ENCODE results near the gene MATN1. TPM values are rescaled to one million over a fixed set of nuclear protein-coding genes. Genes with fewer than 3 reads are reported as not detected.

Gene MATN1
- total and polyA plus RNA-seq, 2 experiments from 2014 or later = 0.32 TPM; not detected in 1

GRCh38 chr1:30752651-30752908 lies 29.2 kb upstream of the MATN1 start:
- Histone ChIP-seq H3K27me3 (replicated peaks; ENCODE audit: insufficient read depth) (no peaks in the 10 kb centered on the region), H3K9ac (no peak overlapping the region), H3K4me1 (ENCODE audit: insufficient read depth) (peaks cover 15% of the 10 kb centered on the region), H3K4me3 (no peak overlapping the region), H3K36me3 (ENCODE audit: low read depth) (no peaks in the 10 kb centered on the region), H3K4me2 (ENCODE audit: unreplicated experiment) (no peak overlapping the region), H3K27ac (no peak overlapping the region), H3K79me2 (ENCODE audit: insufficient read depth) (no peaks in the 10 kb centered on the region), H3K9me2 (ENCODE audit: insufficient read depth) (no peaks in the 10 kb centered on the region), H4K20me1 (ENCODE audit: insufficient read depth) (no peaks in the 10 kb centered on the region), H3F3A (ENCODE audit: insufficient read depth) (peaks cover 16% of the 10 kb centered on the region), H3K9me3 (ENCODE audit: low read depth) (no peaks in the 10 kb centered on the region), H2AFZ (no peak overlapping the region)
- TF ChIP-seq EZH2phosphoT487 (IDR thresholded peaks at IDR 0.05; ENCODE audit: insufficient read depth, low read depth) (no peak), EZH2 (IDR thresholded peaks at IDR 0.05; ENCODE audit: insufficient read depth, poor library complexity, severe bottlenecking) (no peak)
- 59% methylated on average over 9 of the region's 9 CpGs for WGBS, 2 experiments (ENCODE audit: low coverage in 1 of 2, low lambda C conversion rate in 2 of 2, missing lambda C conversion rate in 2 of 2)
- in situ Hi-C loops (cut with MboI) = no loop called here
- DNase-seq = no peak

DNA sequence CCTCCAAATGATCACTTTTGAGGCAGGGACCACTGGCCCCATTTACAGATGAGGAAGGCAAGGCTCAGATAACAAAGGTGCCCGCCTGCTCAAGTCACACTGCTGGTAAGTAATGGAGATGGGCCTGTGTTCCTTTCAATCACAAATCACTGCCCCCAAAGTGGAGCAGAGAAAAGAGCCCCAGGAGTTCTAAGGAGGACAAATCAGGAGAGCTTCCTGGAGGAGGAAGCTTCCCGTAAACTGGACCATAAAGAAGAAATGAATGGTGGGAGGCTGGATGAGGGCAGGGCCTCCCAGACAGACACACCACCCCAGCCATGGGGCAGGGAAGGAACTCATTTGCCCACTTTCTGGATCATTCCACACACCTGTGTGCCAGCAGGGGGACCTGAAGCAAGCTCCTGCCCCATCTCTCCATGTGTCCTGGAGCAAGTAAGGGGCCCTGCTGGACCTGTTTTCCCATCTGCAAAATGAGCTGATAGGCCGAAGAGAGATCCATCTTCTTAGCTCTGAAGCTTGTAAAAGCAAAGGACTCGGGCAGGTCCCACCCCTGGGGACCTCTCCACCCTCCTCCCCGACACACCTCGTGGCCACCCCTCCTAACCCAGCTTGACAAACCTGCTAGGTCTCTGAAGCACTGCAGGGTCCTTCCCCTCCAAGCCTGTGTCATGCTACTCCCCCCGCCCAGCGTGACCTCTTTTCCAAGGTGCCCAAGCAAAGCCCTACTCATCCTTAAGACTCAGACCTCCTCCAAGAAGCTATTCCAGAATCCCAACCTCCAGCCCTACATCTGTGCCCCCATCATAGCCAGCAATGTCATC lies 28.7 kb upstream of the MATN1 start:
- Histone ChIP-seq H3K9me2 (ENCODE audit: insufficient read depth) (no peaks in the 10 kb centered on the region), H3K4me1 (ENCODE audit: insufficient read depth) (peaks cover 14% of the 10 kb centered on the region), H3K9ac (no peak overlapping the region), H3K79me2 (ENCODE audit: insufficient read depth) (no peaks in the 10 kb centered on the region), H2AFZ (no peak overlapping the region), H3F3A (ENCODE audit: insufficient read depth) (peaks cover 13% of the 10 kb centered on the region), H3K36me3 (ENCODE audit: low read depth) (no peaks in the 10 kb centered on the region), H3K9me3 (ENCODE audit: low read depth) (no peaks in the 10 kb centered on the region), H3K4me3 (no peak overlapping the region), H3K27ac (no peak overlapping the region), H3K4me2 (ENCODE audit: unreplicated experiment) (no peak overlapping the region), H4K20me1 (ENCODE audit: insufficient read depth) (no peaks in the 10 kb centered on the region), H3K27me3 (replicated peaks; ENCODE audit: insufficient read depth) (no peaks in the 10 kb centered on the region)
- in situ Hi-C loops (cut with MboI) = no loop called here
- TF ChIP-seq EZH2 (IDR thresholded peaks at IDR 0.05; ENCODE audit: insufficient read depth, poor library complexity, severe bottlenecking) = no peak
- TF ChIP-seq EZH2phosphoT487 (IDR thresholded peaks at IDR 0.05; ENCODE audit: insufficient read depth, low read depth) = no peak
- WGBS, 2 experiments (ENCODE audit: low coverage in 1 of 2, low lambda C conversion rate in 2 of 2, missing lambda C conversion rate in 2 of 2) = 63 to 65% methylated on average over 8 of the region's 8 CpGs
- DNase-seq = no peak

DNA sequence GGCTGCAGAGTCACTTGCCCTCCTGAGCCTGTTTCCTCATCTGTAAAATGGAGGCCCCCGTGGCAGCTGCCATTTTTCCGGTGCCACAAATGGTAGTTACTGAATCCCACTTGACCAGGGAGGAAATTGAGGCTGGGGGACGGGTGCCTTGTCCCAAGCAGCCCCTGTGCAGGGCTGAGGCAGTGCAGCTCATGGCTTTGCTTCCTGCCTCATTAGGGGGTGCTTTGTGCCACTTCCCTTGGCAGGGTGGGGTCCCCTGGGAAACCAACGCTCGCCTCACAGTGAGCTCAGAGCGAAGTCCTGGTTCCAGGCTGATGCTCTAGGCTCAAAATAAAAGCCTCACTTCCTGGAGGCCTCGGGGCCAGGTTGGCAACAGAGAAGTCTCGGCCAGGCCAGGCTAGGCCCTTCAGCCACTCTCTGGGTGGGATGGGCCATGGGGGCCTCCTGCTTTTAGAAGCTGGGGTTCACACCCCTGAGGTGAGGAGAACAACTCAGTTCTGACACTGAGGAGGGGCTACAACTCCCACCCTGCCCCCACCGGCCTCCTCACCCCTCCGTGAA lies 27.4 kb upstream of the MATN1 start:
- H3K9me2 ChIP-seq (ENCODE audit: insufficient read depth) = no peaks in the 10 kb centered on the region
- WGBS, 2 experiments (ENCODE audit: low coverage in 1 of 2, low lambda C conversion rate in 2 of 2, missing lambda C conversion rate in 2 of 2) = 56 to 57% methylated on average over 10 of the region's 10 CpGs
- H3K4me3 ChIP-seq = no peak overlapping the region
- peaks cover 2% of the 10 kb centered on the region; the same call in 1 of the 2 replicates for H3K4me1 ChIP-seq (ENCODE audit: insufficient read depth)
- H4K20me1 ChIP-seq (ENCODE audit: insufficient read depth) = no peaks in the 10 kb centered on the region
- no peak for TF ChIP-seq EZH2 (IDR thresholded peaks at IDR 0.05; ENCODE audit: insufficient read depth, poor library complexity, severe bottlenecking)
- no peaks in the 10 kb centered on the region for H3K36me3 ChIP-seq (ENCODE audit: low read depth)
- H3K79me2 ChIP-seq (ENCODE audit: insufficient read depth) = no peaks in the 10 kb centered on the region
- no peaks in the 10 kb centered on the region for H3K27me3 ChIP-seq (replicated peaks; ENCODE audit: insufficient read depth)
- DNase-seq = no peak
- no peak overlapping the region for H3K27ac ChIP-seq
- in situ Hi-C loops (cut with MboI) = no loop called here
- H2AFZ ChIP-seq = no peak overlapping the region
- no peak overlapping the region for H3K4me2 ChIP-seq (ENCODE audit: unreplicated experiment)
- H3F3A ChIP-seq (ENCODE audit: insufficient read depth) = peaks cover 6% of the 10 kb centered on the region
- no peaks in the 10 kb centered on the region for H3K9me3 ChIP-seq (ENCODE audit: low read depth)
- H3K9ac ChIP-seq = no peak overlapping the region

DNA sequence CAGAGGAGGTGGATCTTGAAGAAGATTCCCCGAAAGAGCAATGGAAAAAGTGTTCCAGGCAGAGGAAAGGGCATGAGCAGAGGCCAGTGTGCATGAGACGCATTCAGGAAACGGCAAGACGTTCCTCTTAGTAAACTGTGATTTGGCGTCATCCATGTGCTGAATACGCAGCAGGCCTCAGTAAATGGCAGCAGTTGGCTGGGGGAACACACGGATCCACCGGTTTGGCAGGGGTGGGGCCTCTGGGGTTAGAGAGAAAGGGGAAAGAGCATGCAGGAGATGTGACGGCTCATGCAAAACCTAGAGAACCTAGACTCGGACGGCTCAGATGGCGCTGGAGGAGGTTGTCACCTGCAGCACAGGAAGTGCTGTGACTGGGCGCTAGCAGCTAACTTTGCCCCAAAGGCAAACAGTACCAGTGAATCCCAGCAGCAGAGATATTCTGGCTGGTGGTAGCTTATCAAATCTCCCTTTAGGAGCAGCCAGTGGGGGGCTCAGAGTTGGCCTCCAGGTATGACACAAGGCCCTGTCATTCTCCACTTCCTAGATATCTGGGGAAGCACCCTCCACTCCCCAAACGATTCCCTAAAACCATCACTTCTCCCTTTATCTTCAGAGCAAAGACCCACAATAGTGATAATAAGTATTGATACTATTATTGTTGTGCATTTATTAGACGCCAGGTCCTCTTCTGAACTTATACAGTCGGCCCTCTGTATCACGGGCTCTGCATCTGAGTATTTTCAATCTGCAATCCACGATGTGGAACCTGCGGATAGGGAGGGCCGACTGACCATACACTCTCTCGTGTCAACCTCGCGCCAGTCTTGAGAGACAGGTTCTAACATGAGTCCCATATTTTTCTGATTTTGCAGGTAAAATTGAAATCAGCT lies 26.6 kb upstream of the MATN1 start:
- no peak for DNase-seq
- Histone ChIP-seq H3K4me2 (ENCODE audit: unreplicated experiment) (no peak overlapping the region), H3K27me3 (replicated peaks; ENCODE audit: insufficient read depth) (no peaks in the 10 kb centered on the region), H3K4me1 (ENCODE audit: insufficient read depth) (no peaks in the 10 kb centered on the region; the same call in 1 of the 2 replicates), H3K36me3 (ENCODE audit: low read depth) (no peaks in the 10 kb centered on the region), H4K20me1 (ENCODE audit: insufficient read depth) (no peaks in the 10 kb centered on the region), H2AFZ (no peak overlapping the region), H3K9me2 (ENCODE audit: insufficient read depth) (no peaks in the 10 kb centered on the region), H3K4me3 (no peak overlapping the region), H3K79me2 (ENCODE audit: insufficient read depth) (no peaks in the 10 kb centered on the region), H3K27ac (no peak overlapping the region), H3K9ac (no peak overlapping the region), H3K9me3 (ENCODE audit: low read depth) (no peaks in the 10 kb centered on the region), H3F3A (ENCODE audit: insufficient read depth) (no peaks in the 10 kb centered on the region)
- WGBS, 2 experiments (ENCODE audit: low coverage in 1 of 2, low lambda C conversion rate in 2 of 2, missing lambda C conversion rate in 2 of 2) = 87 to 89% methylated on average over 23 of the region's 23 CpGs
- in situ Hi-C loops (cut with MboI) = no loop called here
- TF ChIP-seq EZH2 (IDR thresholded peaks at IDR 0.05; ENCODE audit: insufficient read depth, poor library complexity, severe bottlenecking) (no peak), EZH2phosphoT487 (IDR thresholded peaks at IDR 0.05; ENCODE audit: insufficient read depth, low read depth) (no peak)
